ENCODE results near the gene ZFP36L1. TPM values are rescaled to one million over a fixed set of nuclear protein-coding genes. Genes with fewer than 3 reads are reported as not detected.
A peak's percentile ranks its signal among the peaks of the same experiment; 100 is the strongest.

Gene ZFP36L1, protein sequence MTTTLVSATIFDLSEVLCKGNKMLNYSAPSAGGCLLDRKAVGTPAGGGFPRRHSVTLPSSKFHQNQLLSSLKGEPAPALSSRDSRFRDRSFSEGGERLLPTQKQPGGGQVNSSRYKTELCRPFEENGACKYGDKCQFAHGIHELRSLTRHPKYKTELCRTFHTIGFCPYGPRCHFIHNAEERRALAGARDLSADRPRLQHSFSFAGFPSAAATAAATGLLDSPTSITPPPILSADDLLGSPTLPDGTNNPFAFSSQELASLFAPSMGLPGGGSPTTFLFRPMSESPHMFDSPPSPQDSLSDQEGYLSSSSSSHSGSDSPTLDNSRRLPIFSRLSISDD
- 228 TPM for total RNA-seq

DNA sequence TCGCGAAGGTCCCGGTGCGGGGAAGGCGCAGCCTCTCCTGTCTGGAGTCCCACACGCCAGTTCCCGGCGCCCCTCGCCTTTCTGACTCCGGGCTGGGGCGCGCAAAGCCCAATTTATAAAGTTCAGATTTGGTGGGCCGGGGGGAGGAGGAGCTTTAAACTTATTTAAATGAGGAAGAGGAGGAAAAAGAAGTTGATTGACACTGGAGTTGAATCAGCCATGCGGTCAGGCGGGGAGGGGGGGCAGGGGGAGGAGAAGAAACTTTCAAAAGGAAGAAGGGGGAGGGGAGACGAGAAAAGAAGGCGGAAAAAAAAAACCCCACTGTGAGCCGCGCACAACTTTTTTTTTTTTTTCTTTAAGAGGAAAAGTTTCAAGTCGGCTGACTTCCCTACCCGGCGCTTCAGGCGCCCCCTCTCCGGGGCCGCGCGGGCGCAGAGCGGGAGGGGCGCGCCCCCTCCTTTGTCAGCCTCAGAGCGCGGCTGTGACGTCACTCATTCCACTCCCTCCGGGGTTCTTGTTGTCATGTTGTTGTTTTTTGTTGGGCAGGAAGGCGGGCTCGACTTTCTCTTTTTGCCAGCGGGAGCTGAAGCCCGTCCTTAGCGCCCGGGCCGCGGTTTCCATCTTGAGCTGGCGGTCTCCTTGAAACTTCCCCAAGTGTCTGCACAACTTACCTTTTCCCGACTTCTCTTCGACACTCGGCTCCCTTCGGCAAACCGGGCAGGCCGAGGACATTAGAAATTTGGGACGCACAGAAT, at the start of gene ZFP36L1:
Gene ZFP36L1 (minus strand): TSS at position 89 of the 755 bp plus-strand sequence. CDS start 129 bp downstream, outside the sequence.
- Histone ChIP-seq H3K9me3 (ENCODE audit: low read depth, low read length) (no peaks in the 10 kb centered on the region), H3K4me3 (ENCODE audit: low read length) (peak within 1 kb of the TSS; percentile 100), H3K27me3 (ENCODE audit: insufficient read depth, low read length) (no peaks in the 10 kb centered on the region), H3K4me1 (ENCODE audit: insufficient read depth, low read length) (peaks cover 47% of the 10 kb centered on the region)

DNA sequence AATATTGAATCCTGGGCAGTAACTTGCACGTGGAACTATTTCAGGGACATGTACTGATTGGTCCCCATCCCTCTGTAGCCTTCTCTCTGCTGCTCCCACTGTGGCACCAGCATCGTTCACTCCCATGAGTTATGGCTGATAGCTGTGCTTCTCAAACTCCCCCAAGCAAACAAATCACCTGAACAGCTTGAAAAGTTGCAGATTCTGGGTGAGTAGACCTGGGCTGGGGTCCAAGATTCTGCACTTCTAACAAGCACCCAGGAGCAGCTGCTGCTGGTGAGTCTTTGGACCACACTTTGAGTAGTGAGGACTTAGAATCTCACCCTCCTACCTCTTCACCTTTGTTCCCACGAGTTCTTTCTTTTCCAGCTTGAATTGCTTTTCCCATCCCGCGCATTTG, 49.4 kb upstream of the ZFP36L1 start:
- H3K27me3 ChIP-seq (ENCODE audit: insufficient read depth, low read length) = no peaks in the 10 kb centered on the region
- H3K4me3 ChIP-seq (ENCODE audit: low read length) = no peak overlapping the region
- H3K9me3 ChIP-seq (ENCODE audit: low read depth, low read length) = no peaks in the 10 kb centered on the region
- H3K4me1 ChIP-seq (ENCODE audit: insufficient read depth, low read length) = peaks cover 12% of the 10 kb centered on the region

DNA sequence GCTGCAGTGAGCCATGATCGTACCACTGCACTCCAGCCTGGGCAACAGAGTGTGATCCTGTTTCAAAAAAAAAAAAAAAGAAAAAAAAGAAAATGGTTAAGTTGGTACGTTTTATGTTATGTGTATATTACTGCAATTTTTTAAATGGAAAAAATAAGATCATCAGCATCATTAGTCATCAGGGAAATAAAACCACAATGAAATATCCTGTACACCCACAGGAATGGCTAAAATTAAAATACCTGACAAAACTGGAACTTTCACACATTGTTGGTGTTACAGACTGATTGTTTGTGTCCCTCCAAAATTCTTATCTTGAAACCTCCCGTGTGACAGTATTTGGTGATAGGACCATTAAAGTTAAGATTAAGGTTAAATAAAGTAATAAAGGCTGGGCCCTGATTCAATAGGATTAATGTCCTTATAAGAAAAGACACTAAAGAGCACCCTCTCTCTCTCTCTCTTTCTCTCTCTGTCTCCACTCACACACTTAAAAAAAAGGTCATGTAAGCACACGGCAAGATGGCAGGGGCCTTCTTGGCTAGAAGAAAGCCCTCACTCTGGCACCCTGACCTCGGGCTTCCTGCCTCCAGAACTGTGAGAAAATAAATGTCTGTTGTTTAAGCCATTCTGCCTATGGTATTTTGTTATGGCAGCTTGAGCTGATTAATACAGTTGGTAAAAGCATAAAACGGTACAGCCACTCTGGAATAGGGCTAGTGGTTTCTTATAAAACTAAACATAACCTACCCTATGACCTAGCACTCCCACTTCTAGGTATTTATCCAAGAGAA, 48.3 kb upstream of the ZFP36L1 start:
- Histone ChIP-seq H3K9me3 (ENCODE audit: low read depth, low read length) (peaks cover 4% of the 10 kb centered on the region), H3K27me3 (ENCODE audit: insufficient read depth, low read length) (no peaks in the 10 kb centered on the region), H3K4me3 (ENCODE audit: low read length) (no peak overlapping the region), H3K4me1 (ENCODE audit: insufficient read depth, low read length) (peaks cover 12% of the 10 kb centered on the region)

DNA sequence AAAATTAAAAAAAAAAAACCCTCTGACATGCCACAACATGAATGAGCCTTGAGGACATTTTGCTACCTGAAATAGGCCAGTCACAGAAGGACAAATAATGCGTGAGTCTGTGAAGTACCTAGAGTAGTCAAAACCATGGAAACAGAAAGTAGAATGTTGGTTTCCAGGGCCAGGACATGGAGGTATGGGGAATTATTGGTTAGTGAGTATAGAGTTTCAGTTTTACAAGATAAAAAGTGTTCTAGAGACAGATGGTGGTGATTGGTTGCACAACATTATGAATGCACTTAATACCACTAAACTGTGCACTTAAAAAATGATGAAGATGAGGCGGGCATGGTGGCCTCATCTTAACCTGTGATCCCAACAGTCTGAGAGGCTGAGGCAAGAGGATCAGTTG, 47.6 kb upstream of the ZFP36L1 start:
- H3K4me1 ChIP-seq (ENCODE audit: insufficient read depth, low read length) = peaks cover 12% of the 10 kb centered on the region
- H3K9me3 ChIP-seq (ENCODE audit: low read depth, low read length) = peaks cover 11% of the 10 kb centered on the region
- no peaks in the 10 kb centered on the region for H3K27me3 ChIP-seq (ENCODE audit: insufficient read depth, low read length)
- H3K4me3 ChIP-seq (ENCODE audit: low read length) = no peak overlapping the region

DNA sequence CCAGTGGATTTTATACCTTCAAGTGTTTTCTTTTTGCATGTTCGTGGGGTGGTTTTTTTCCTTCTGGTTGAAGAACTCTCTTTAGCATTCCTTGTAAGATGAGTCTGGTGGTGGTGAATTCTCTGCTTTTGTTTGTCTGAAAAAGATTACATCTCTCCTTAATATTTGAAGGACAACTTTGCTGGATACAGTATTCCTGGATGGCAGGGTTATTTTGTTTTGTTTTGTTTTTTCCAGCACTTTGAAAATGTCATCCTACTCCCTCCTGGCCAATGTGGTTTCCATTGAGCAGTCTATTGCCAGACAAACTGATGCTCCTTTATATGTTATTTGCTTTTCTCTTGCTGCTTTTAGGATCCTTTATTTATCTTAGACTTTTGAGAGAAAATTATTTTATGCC, 43.2 kb upstream of the ZFP36L1 start:
- Histone ChIP-seq H3K4me3 (ENCODE audit: low read length) (no peak overlapping the region), H3K9me3 (ENCODE audit: low read depth, low read length) (peaks cover 13% of the 10 kb centered on the region), H3K27me3 (ENCODE audit: insufficient read depth, low read length) (no peaks in the 10 kb centered on the region), H3K4me1 (ENCODE audit: insufficient read depth, low read length) (peaks cover 8% of the 10 kb centered on the region)

DNA sequence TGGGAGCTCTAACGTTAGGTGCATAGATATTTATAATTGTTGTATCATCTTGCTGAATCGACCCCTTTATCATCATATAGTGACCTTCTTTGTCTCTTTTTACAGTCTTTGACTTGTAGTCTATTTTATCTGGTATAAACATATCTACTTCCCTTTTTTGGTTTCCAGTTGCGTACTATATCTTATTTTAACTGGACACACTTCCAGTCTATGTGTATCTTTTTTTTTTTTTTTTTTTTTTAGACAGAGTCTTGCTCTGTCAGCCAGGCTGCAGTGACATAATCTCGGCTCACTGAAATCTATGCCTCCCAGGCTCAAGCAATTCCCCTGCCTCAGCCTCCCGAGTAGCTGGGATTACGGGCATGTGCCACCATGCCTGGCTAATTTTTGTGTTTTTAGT, 41.9 kb upstream of the ZFP36L1 start:
- no peaks in the 10 kb centered on the region for H3K27me3 ChIP-seq (ENCODE audit: insufficient read depth, low read length)
- peaks cover 4% of the 10 kb centered on the region for H3K4me1 ChIP-seq (ENCODE audit: insufficient read depth, low read length)
- no peak overlapping the region for H3K4me3 ChIP-seq (ENCODE audit: low read length)
- peaks cover 13% of the 10 kb centered on the region for H3K9me3 ChIP-seq (ENCODE audit: low read depth, low read length)

DNA sequence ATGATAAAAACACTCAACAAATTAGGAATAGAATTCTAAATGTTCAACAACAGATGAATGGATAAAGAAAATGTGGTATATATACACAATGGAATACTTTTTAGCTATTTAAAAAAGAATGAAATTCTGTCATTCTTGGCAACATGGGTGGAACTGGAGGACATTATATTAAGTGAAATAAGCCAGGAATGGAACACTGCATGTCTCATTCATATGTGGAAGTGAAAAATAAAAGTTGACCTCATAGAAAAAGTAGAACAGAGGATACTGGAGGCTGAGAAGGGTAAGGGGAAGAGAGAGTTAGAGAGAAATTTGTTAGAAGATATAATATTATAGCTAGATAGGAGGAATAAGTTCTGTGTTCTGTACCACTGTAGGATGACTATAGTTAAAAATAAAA, 35.8 kb upstream of the ZFP36L1 start:
- H3K9me3 ChIP-seq (ENCODE audit: low read depth, low read length) = no peaks in the 10 kb centered on the region
- H3K27me3 ChIP-seq (ENCODE audit: insufficient read depth, low read length) = no peaks in the 10 kb centered on the region
- H3K4me3 ChIP-seq (ENCODE audit: low read length) = no peak overlapping the region
- H3K4me1 ChIP-seq (ENCODE audit: insufficient read depth, low read length) = peaks cover 7% of the 10 kb centered on the region

DNA sequence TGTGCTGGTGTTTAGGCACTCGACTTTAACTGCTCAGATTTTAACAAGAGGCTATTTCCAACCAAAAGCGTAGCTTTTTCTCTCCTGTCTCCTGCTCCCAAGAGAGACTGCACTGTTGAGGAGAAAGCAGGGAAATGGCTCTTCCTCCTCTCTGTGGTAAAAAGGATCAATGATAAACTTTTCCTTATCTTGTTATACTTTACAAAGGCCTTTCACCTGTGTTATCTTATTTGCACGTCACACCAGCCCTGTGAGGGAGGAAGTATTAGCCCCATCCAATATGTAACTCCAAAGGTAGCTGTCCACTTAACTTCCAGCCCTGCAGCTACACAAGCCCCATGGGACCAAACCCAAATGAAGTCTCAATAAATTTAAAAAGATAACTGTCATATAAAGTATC, 32.9 kb upstream of the ZFP36L1 start:
- no peaks in the 10 kb centered on the region for H3K27me3 ChIP-seq (ENCODE audit: insufficient read depth, low read length)
- H3K9me3 ChIP-seq (ENCODE audit: low read depth, low read length) = no peaks in the 10 kb centered on the region
- H3K4me1 ChIP-seq (ENCODE audit: insufficient read depth, low read length) = peaks cover 16% of the 10 kb centered on the region
- no peak overlapping the region for H3K4me3 ChIP-seq (ENCODE audit: low read length)

DNA sequence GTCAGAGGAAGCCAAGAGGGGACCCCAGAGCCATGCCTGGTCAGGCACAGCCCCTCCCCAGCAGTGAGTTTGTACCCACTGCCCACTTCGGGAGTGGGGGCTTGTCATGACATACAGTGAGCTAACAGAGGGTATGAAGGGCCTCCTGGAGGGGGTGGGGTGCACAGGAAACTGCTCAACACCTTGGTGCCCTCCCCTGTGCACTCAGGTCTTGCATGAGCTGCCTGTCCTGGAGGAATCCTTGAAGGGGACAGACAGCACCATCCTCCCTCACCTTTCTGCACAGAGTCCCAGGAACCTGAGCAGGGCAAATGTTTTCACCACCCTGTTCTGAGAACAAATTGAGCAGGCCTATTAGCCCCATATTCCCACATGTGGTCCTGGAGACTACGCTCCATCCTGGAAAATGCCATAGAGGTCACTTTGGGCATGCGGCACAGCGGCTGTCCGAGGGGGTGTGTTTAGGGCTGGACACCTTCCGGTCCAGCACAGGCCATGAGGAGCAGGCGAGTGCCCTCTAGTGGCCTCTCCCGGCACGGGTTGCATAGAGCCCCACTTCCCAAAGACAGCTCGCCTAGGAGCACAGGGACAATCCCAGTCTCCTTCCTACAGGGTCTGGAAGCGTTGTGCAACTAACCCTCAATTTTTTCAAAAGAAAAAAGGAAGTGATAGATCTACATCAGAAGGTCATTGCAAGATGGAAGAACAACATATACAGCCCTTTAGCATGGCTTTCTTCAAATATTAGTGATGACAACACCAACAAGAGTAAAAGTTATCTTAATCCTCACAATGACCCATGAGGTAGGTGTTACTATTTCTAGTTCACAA, 31.9 kb upstream of the ZFP36L1 start:
- Histone ChIP-seq H3K4me3 (ENCODE audit: low read length) (no peak overlapping the region), H3K9me3 (ENCODE audit: low read depth, low read length) (no peaks in the 10 kb centered on the region), H3K4me1 (ENCODE audit: insufficient read depth, low read length) (peaks cover 25% of the 10 kb centered on the region), H3K27me3 (ENCODE audit: insufficient read depth, low read length) (no peaks in the 10 kb centered on the region)

DNA sequence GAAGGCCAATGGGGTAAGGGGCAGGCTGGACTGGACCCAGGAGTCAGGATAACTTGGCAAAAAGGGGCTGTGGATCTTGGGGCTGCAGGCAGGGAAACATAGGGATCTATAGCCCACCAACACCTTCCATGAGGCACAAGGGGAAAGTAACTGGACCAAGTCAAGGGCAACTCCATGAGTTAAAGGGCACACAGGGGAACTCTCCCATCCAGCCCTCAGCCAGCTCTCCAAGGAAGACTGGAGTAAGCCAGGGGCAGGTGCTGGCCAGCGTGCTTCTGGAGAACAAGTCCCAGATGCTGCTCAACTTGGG, 31.3 kb upstream of the ZFP36L1 start:
- H3K4me1 ChIP-seq (ENCODE audit: insufficient read depth, low read length) = peaks cover 27% of the 10 kb centered on the region
- H3K27me3 ChIP-seq (ENCODE audit: insufficient read depth, low read length) = no peaks in the 10 kb centered on the region

DNA sequence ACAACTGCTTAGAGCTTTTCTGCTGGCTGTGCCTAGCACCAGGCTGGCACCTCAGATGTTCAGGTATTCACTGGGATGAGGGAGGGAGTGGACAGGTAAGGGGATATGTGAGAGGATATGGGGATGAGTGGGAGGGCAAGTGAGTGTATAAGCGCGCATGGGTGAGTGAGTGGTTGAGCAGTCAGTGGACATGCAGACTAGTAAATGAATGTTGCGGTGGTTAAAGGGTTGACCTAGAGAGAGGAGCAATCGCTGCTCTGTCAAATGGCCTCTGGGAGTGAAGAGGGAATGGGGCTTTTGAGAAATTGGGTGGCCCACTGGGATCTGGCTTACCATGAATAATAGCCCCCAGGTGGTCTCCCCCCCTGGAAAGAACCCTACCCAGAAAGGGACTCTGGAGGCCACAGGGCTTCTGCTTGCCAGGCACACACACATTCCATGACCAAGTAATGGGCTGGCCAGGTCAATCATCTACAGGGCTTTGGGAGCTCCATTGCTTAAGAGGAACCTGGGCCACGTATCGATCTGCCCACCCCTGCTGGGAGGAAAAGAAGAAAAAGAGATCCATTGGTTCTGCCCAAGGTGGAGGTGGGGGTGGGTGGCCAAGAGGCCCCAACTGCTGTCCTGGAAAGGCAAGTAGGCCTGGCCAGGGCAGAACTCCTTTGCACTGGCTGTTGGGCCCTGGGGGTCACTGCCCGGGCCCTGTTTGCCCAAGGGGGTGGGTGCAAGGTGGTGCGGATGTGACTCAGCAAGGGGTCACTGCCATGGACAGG, 30.8 kb upstream of the ZFP36L1 start:
- peaks cover 27% of the 10 kb centered on the region for H3K4me1 ChIP-seq (ENCODE audit: insufficient read depth, low read length)
- H3K9me3 ChIP-seq (ENCODE audit: low read depth, low read length) = no peaks in the 10 kb centered on the region
- no peak overlapping the region for H3K4me3 ChIP-seq (ENCODE audit: low read length)
- H3K27me3 ChIP-seq (ENCODE audit: insufficient read depth, low read length) = no peaks in the 10 kb centered on the region

More for the DNA sequence above, 31.3 kb upstream of the ZFP36L1 start:
- Histone ChIP-seq H3K4me3 (ENCODE audit: low read length) (no peak overlapping the region), H3K9me3 (ENCODE audit: low read depth, low read length) (no peaks in the 10 kb centered on the region)

DNA sequence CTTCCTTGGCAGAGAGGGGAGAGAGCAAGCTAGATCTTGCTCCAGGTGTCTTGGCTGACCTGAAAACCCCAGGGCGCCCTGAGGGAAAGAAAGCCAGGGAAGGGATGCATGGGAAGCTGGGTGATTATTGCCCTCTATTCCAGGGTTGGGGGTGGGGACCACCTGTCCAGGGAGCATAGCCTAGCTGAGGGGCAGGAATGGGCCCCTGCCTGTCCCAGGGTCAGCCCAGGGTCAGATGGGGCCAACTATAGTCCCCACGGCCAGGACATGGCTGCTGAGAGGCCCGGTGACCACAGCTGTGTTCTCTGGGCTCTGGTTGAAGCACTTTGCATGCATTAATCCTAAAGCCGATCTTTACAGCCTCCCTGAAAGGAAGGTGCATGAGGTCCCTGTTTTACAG, 30.1 kb upstream of the ZFP36L1 start:
- no peak overlapping the region for H3K4me3 ChIP-seq (ENCODE audit: low read length)
- H3K4me1 ChIP-seq (ENCODE audit: insufficient read depth, low read length) = peaks cover 27% of the 10 kb centered on the region
- H3K9me3 ChIP-seq (ENCODE audit: low read depth, low read length) = no peaks in the 10 kb centered on the region
- no peaks in the 10 kb centered on the region for H3K27me3 ChIP-seq (ENCODE audit: insufficient read depth, low read length)

DNA sequence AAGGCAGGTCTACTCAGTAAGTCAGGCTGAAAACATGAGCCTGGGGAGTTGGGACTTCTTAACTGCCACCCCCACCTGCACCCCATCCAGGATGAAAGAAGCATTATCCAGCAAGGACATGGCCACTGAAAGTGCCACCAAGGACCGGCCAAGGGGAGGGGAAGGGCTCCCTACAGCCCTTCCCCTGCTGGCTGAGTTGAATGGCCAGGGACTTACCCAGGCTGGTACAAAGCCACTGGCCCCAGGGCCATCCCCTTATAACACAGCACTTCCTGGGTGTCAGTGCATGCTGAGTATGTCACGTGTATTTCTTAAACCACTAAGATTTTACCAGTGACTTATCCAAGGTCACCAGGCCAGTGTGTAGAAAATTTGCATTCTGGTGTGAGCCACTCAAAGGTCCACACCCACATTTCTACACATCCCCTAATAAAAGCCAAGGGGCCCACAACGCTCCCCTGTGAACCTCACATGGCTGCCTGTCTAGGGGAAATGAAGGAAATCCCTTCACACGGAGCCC, 29.3 kb upstream of the ZFP36L1 start:
- Histone ChIP-seq H3K4me3 (ENCODE audit: low read length) (no peak overlapping the region), H3K27me3 (ENCODE audit: insufficient read depth, low read length) (no peaks in the 10 kb centered on the region), H3K9me3 (ENCODE audit: low read depth, low read length) (no peaks in the 10 kb centered on the region), H3K4me1 (ENCODE audit: insufficient read depth, low read length) (peaks cover 27% of the 10 kb centered on the region)
